PC-3 (cell line): ENCODE measurements around the gene PHC3. TPM values are rescaled to one million over a fixed set of nuclear protein-coding genes. Genes with fewer than 3 reads are reported as not detected.

ENCODE experiments used
- ATAC-seq: fragments of 200-7000 bp; cut with Tn5 transposase; 2 replicates; pipeline ENCODE4 v1.9.1; 2020; ENCODE audit warnings: mild to moderate bottlenecking, moderate library complexity
- BruUV-seq: library from RNA; stranded (reverse); fragments of 400-500 nt; replicated peaks from 2 replicates; lab custom pipeline; 2021; lab: Mats Ljungman, UMichigan
- CTCF ChIA-PET: fragments of 300-600 bp; sonication (Branson Sonifier 250); formaldehyde crosslinking; loops from one replicate; lab custom pipeline; 2022; ENCODE audit warnings: antibody characterized with exemption; lab: Charles Lee
- POLR2A ChIA-PET: fragments of 300-600 bp; sonication (Branson Sonifier 250); formaldehyde crosslinking; loops from one replicate; lab custom pipeline; 2022; ENCODE audit warnings: antibody characterized with exemption; ENCODE audit not compliant: unreplicated experiment; lab: Charles Lee
- DNase-seq: peaks from one replicate; pipeline ENCODE4 v3.0.0-alpha.2; 2015
- H2AFZ ChIP-seq: fragments of 300-600 bp; sonication (generic); 2 replicates; pipeline ENCODE4 v1.6.0; 2016; ENCODE audit warnings: antibody characterized with exemption, low read length
- H3F3A ChIP-seq: fragments of 300-600 bp; sonication (generic); one replicate; pipeline ENCODE4 v1.6.0; 2017; ENCODE audit warnings: antibody characterized with exemption, low read length, control low read depth, mild to moderate bottlenecking; ENCODE audit not compliant: unreplicated experiment
- H3K27ac ChIP-seq: fragments of 300-600 bp; sonication (generic); 2 replicates; pipeline ENCODE4 v1.5.1; 2016; ENCODE audit warnings: mild to moderate bottlenecking, low read length
- H3K27me3 ChIP-seq: fragments of 300-600 bp; sonication (generic); 2 replicates; pipeline ENCODE4 v1.6.1; 2016; ENCODE audit warnings: low read length, mixed read lengths
- H3K36me3 ChIP-seq: fragments of 300-600 bp; sonication (generic); 2 replicates; pipeline ENCODE4 v1.6.1; 2016; ENCODE audit warnings: low read depth, mixed run types, low read length, mixed read lengths
- H3K4me1 ChIP-seq: fragments of 300-600 bp; sonication (generic); 2 replicates; pipeline ENCODE4 v1.5.1; 2016; ENCODE audit warnings: low read length; ENCODE audit not compliant: insufficient read depth
- H3K4me2 ChIP-seq: fragments of 300-600 bp; sonication (generic); 2 replicates; pipeline ENCODE4 v1.6.0; 2016; ENCODE audit warnings: low read length
- H3K4me3 ChIP-seq: fragments of 300-600 bp; sonication (generic); 2 replicates; pipeline ENCODE4 v1.5.1; 2016; ENCODE audit warnings: mild to moderate bottlenecking, low read length, mixed read lengths
- H3K79me2 ChIP-seq: fragments of 300-600 bp; sonication (generic); 2 replicates; pipeline ENCODE4 v1.6.1; 2017; ENCODE audit warnings: low read length, mixed read lengths
- H3K9ac ChIP-seq: fragments of 300-600 bp; sonication (generic); 2 replicates; pipeline ENCODE4 v1.6.0; 2016; ENCODE audit warnings: mild to moderate bottlenecking, low read length
- H3K9me2 ChIP-seq: fragments of 300-600 bp; sonication (generic); replicated peaks from 2 replicates; pipeline ENCODE4 v1.6.1; 2016; ENCODE audit warnings: mixed run types, low read length, mixed read lengths
- H3K9me3 ChIP-seq: fragments of 300-600 bp; sonication (generic); 2 replicates; pipeline ENCODE4 v1.6.1; 2016; ENCODE audit warnings: low read length, mixed read lengths
- H4K20me1 ChIP-seq: fragments of 300-600 bp; sonication (generic); 2 replicates; pipeline ENCODE4 v1.6.1; 2016; ENCODE audit warnings: low read length, mixed read lengths
- CTCF ChIP-seq: fragments of 300-600 bp; sonication (generic); conservative IDR thresholded peaks from 2 replicates; pipeline ENCODE4 v1.5.1; 2017; ENCODE audit warnings: antibody characterized with exemption, low read depth, mild to moderate bottlenecking, low read length
- EZH2 ChIP-seq: fragments of 300-600 bp; sonication (generic); IDR thresholded peaks from one replicate; pipeline ENCODE4 v1.6.1; 2017; ENCODE audit warnings: antibody characterized with exemption, mild to moderate bottlenecking, low read length; ENCODE audit not compliant: unreplicated experiment
- EZH2phosphoT487 ChIP-seq: fragments of 300-600 bp; sonication (generic); IDR thresholded peaks from 2 replicates; pipeline ENCODE4 v1.6.1; 2018; ENCODE audit warnings: mild to moderate bottlenecking, antibody characterized with exemption, low read length, borderline replicate concordance
- intact Hi-C: fragments of 100-400 bp; cut with micrococcal nuclease; formaldehyde crosslinking; loops from 2 replicates; pipeline ENCODE4 v1.9.0; 2023
- total RNA-seq: library from RNA; depleted of rRNA; stranded (reverse); fragments of >200 nt; gene quantifications from 2 replicates; pipeline ENCODE4 v1.2.3, GENCODE V29; 2014

PHC3 gene
- total RNA-seq, 1 experiment from 2014 or later: 7.5 TPM

- Histone ChIP-seq H3K27ac (no peak overlapping the region), H2AFZ (no peak overlapping the region), H3K4me1 (no peaks in the 10 kb centered on the region), H3K79me2 (no peaks in the 10 kb centered on the region), H3K27me3 (no peaks in the 10 kb centered on the region), H3F3A (no peaks in the 10 kb centered on the region), H3K9me2 (no peaks in the 10 kb centered on the region), H3K36me3 (peaks cover 71% of the 10 kb centered on the region), H3K4me2 (no peak overlapping the region), H3K4me3 (no peak overlapping the region), H4K20me1 (no peaks in the 10 kb centered on the region), H3K9me3 (no peaks in the 10 kb centered on the region), H3K9ac (no peak overlapping the region)
- BruUV-seq: no TSS peak
- TF ChIP-seq EZH2: no peak
- TF ChIP-seq EZH2phosphoT487: no peak
- DNase-seq (no peak), ATAC-seq (no peak)
- intact Hi-C loops: loop anchor here (10.0 kb wide), 1 partner anchor 114 kb away; no protein-coding TSS in a partner anchor
- ChIA-PET POLR2A (no interaction called here), CTCF (no interaction called here)
Measured at GRCh38 chr3:170098753-170099152, 82.8 kb downstream of the PHC3 start.

GRCh38 chr3:170096342-170096741 is 85.2 kb downstream of the PHC3 start:
- BruUV-seq: no TSS peak
- CTCF ChIA-PET: no interaction called here
- H4K20me1 ChIP-seq: no peaks in the 10 kb centered on the region; the same call in 1 of the 2 replicates

GRCh38 chr3:170095771-170096170 is 85.8 kb downstream of the PHC3 start:
- no peaks in the 10 kb centered on the region for H3K27me3 ChIP-seq
- ChIA-PET POLR2A (interaction anchor here (0.6 kb wide), 1 partner anchor 18 kb away, joined by 6 read pairs; no protein-coding TSS in a partner anchor), CTCF (no interaction called here)
- ATAC-seq (no peak), DNase-seq (no peak)
- H3K4me3 ChIP-seq: no peak overlapping the region
- peaks cover 66% of the 10 kb centered on the region for H3K36me3 ChIP-seq
- H2AFZ ChIP-seq: no peak overlapping the region
- TF ChIP-seq EZH2phosphoT487 (no peak), CTCF (no peak), EZH2 (no peak)
- no peaks in the 10 kb centered on the region for H3K4me1 ChIP-seq
- BruUV-seq: TSS peak; percentile 5
- no peak overlapping the region for H3K4me2 ChIP-seq
- intact Hi-C loops: loop anchor here (10.0 kb wide), 1 partner anchor 111 kb away; no protein-coding TSS in a partner anchor
- H3K9me3 ChIP-seq: no peaks in the 10 kb centered on the region
- H3F3A ChIP-seq: no peaks in the 10 kb centered on the region
- H3K9me2 ChIP-seq: no peaks in the 10 kb centered on the region
- no peaks in the 10 kb centered on the region for H3K79me2 ChIP-seq
- no peak overlapping the region for H3K9ac ChIP-seq
- no peaks in the 10 kb centered on the region; the same call in 1 of the 2 replicates for H4K20me1 ChIP-seq
- no peak overlapping the region for H3K27ac ChIP-seq

More at GRCh38 chr3:170096342-170096741, 85.2 kb downstream of the PHC3 start:
- no peaks in the 10 kb centered on the region for H3K27me3 ChIP-seq
- H3K9me3 ChIP-seq: no peaks in the 10 kb centered on the region
- DNase-seq (no peak), ATAC-seq (no peak)
- no peak overlapping the region for H3K27ac ChIP-seq
- H3K9ac ChIP-seq: no peak overlapping the region
- POLR2A ChIA-PET: no interaction called here
- TF ChIP-seq EZH2 (no peak), EZH2phosphoT487 (no peak), CTCF (no peak)
- H3K4me1 ChIP-seq: no peaks in the 10 kb centered on the region
- H3K79me2 ChIP-seq: no peaks in the 10 kb centered on the region
- intact Hi-C loops: loop anchor here (10.0 kb wide), 1 partner anchor 112 kb away; no protein-coding TSS in a partner anchor
- H3K4me2 ChIP-seq: no peak overlapping the region
- H3K36me3 ChIP-seq: peaks cover 64% of the 10 kb centered on the region
- no peak overlapping the region for H2AFZ ChIP-seq
- H3K9me2 ChIP-seq: no peaks in the 10 kb centered on the region
- H3K4me3 ChIP-seq: no peak overlapping the region
- H3F3A ChIP-seq: no peaks in the 10 kb centered on the region
